HTERT RPE-1 (cell line): ENCODE measurements around the gene SUN3.

Experiments used
- in situ Hi-C: fragments of 300-500 bp; cut with MboI; formaldehyde crosslinking; loops from 4 replicates; pipeline ENCODE4 v1.14.3; 2020; ENCODE audit warnings: low sequenced_read_pairs

The SUN3 gene

GRCh38 chr7:47979832-47980181, 49.1 kb downstream of the SUN3 start:
- in situ Hi-C loops: no loop called here

GRCh38 chr7:47979145-47979831, 49.6 kb downstream of the SUN3 start, which contains the start of gene HUS1:
Gene HUS1 (minus strand): TSS chr7:47979615. CDS start chr7:47979519, 96 bp downstream.
- in situ Hi-C loops: no loop called here

DNA sequence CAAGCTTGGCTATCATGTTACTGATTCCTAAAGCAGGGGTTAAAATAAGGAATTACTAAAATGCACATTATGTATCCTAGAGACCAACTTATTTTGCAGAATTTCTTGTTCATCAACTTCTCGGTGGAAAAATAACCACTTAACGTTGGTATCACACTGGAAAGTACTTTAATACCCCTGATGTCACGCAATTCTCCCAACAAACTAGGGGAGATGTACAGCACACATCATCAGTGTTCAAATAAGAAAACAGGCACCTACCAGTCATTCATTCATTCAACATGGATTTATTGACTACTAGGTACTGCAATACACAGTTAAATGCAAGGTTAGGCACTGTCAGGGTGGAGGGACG, 50.1 kb downstream of the SUN3 start:
- in situ Hi-C loops: no loop called here

DNA sequence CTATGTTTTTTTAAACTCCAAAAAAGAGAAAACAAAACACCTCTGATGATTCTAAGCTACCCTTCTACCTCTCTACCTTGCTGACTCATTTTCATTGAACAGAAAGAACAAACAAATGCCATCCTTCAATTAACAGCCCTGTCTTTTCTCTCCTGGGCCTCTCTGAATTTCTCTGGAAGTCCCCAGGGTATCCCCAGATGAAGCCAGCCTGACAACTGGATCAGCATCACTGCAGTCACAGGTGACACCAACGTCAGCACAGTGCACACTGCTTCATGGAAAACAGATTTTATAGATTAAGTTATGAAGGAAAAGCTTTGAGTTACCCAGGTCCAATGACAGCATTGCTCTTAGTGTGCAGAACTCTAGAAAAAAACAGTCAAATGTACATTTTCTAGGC, 55.2 kb downstream of the SUN3 start:
- in situ Hi-C loops: no loop called here

DNA sequence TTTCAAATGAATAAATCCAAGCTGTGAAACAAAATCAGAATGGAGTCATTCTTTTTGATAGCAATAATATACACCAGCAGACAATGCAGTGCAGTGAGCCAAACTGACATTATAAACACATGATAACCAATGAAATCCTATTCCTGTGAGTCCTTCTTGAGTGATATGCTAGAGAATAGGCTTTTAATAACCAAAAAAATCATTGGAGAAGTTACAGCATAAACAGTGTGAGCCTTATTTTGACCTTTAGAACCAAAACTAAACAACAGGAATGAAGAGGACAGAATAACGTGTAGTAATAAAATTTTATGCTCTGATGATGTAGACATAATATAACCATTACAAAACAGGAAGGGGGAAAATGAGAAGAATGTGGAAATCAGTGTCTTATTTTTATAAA, 58.1 kb downstream of the SUN3 start:
- in situ Hi-C loops: no loop called here

- in situ Hi-C loops: no loop called here
These were observed 59.8 kb downstream of the SUN3 start for GRCh38 chr7:47968847-47969774.

DNA sequence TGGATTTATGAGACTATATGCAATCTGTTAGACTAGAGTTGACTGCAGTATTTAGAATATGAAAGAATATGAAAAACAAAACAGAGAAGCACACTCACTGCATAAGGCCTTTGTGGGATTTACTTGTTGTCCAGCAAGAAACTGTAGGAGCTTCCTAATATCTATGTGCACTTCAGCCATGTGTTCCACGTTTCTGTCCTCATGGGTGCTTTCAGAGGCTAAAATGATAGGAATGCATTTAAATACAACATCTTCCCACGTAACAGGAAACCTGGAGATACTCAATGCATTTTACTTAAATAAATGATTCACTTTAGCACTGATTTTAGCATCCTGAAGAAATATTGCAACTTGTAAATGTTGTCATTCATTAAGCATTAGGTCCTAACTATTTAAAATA, 61.2 kb downstream of the SUN3 start:
- in situ Hi-C loops: no loop called here

- in situ Hi-C loops: no loop called here
These were observed 61.8 kb downstream of the SUN3 start for GRCh38 chr7:47967123-47967522.

- in situ Hi-C loops: no loop called here
These were observed 63.5 kb downstream of the SUN3 start for GRCh38 chr7:47965456-47965855.

DNA sequence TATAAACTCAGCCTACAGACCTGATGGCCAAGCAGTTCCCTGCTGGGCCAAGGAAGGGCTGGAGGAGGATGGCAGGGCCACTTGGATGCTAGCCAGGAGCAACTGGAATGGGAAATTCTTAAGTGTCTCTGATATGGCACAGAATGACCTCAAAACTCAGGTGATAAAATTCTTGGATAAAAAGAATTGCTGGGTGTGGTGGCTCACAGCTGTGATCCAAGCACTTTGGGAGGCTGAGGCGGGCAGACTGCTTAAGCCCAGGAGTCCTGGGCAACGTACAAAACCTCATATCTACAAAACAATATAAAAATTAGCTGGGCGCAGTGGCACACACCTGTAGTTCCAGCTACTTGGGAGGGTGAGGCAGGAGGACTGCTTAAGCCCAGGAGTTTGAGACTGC, 66.6 kb downstream of the SUN3 start:
- in situ Hi-C loops: no loop called here

DNA sequence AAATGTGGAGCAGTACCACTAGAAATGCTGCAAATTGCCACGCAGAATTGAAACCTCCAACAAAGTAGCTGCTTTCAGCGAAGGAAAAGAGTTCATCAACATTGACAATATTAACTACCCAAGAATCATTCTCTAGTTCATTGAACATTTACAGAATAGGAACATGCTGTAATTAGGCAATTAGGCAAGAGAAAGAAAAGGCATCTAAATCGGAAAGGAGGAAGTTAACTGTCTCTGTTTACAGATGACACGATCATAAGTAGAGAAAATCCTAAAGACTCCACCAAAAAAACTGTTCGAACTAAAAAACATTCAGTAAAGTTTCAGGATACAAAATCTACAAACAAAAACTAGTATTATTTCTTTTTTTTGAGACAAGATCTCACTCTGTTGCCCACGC, 71.8 kb downstream of the SUN3 start:
- in situ Hi-C loops: no loop called here

- in situ Hi-C loops: no loop called here
These were observed 72.7 kb downstream of the SUN3 start for GRCh38 chr7:47956220-47956619.

- in situ Hi-C loops: no loop called here
These were observed 74.5 kb downstream of the SUN3 start for GRCh38 chr7:47954231-47954911.

DNA sequence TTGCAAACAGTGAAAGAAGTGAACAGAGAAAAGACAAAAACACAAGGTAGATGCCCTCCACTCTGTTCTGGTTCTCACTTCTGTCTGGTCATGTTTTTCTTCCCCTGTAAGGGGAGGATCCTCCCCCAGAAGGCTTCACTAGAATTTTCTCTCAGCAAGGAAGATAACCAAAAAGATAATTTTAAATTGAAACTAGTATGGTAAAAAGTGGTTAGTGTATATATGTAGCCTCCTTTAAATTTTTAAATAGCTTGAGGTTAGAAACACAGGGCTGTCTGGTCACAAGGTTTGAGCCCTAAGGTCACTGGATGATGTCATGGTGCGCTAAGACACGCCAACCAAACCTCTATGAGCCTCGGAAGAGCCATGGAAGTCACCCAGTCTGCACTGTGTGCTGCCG, 75.1 kb downstream of the SUN3 start:
- in situ Hi-C loops: no loop called here

GRCh38 chr7:47952224-47952623, 76.7 kb downstream of the SUN3 start:
- in situ Hi-C loops: no loop called here

- in situ Hi-C loops: no loop called here
These were observed 77.5 kb downstream of the SUN3 start for GRCh38 chr7:47951374-47951773.

DNA sequence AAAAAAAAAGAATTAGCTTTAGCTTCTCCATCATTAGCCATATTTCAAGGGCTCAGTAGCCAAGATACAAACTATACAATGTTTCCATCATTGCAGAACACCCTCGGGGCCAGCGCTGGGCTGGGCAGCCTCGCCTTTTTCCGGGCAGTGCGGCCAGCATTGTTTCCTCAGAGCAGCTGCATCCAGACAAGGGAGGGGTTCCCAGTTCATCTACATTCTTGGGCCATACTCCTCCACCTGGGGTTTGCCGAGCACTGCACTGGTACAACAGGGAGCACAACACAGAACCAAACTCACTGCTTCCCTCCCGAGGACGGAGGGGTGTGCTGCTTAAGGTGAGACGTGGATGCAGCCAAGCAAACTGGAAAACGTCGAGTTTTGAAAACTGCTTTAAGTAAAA, 78.2 kb downstream of the SUN3 start:
- in situ Hi-C loops: no loop called here

DNA sequence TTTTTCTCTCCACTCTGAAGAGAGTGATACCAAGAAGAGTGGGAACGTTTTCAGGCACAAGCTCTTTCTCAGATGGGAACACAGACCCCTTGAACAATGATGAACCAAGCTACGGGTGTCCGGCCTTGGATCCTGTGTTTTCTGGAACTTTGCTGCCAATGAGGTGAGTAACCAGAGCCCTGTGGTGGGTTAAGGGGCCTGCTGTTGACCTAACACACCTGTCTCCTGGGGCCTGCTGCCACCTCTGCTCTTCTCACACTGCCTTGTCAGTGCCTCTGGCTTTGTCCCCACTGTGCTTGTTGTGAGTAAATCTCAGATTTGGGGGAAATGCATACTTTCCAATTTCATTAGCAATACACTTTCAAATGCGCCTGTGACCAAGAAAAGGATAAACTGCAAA, 79.2 kb downstream of the SUN3 start:
- in situ Hi-C loops: no loop called here

GRCh38 chr7:47948141-47948790, 80.6 kb downstream of the SUN3 start, which contains the start of gene PKD1L1:
Gene PKD1L1 (minus strand): TSS chr7:47948466. CDS start chr7:47948440, 26 bp downstream.
- in situ Hi-C loops: no loop called here

- in situ Hi-C loops: no loop called here
These were observed 81.6 kb downstream of the SUN3 start for GRCh38 chr7:47947355-47947749.
